ENCODE results near the gene SPEF1. TPM values are rescaled to one million over a fixed set of nuclear protein-coding genes. Genes with fewer than 3 reads are reported as not detected.

Gene SPEF1
- total and polyA plus RNA-seq, 2 of the 13 experiments (the other 11 are each of a cell fraction or from before 2014, with no cell fraction given), result 0.11 to 0.27 TPM

- TF ChIP-seq ZNF850 (CRISPR knock-in tag; conservative IDR thresholded peaks at IDR 0.05), result no peak
- TF ChIP-seq ZNF12 (CRISPR knock-in tag; IDR thresholded peaks at IDR 0.05), result no peak
- TF ChIP-seq KLF6 (CRISPR knock-in tag; IDR thresholded peaks at IDR 0.05), result no peak
- TF ChIP-seq ARID3A (IDR thresholded peaks at IDR 0.05; ENCODE audit: low read depth, low read length), result peak; percentile 71; the same call in 1 of the 2 replicates
- peak; percentile 93 for TF ChIP-seq MAFF (IDR thresholded peaks at IDR 0.05; ENCODE audit: low read depth, low read length)
- TF ChIP-seq PTBP1 (IDR thresholded peaks at IDR 0.05; ENCODE audit: low read depth, low read length, poor library complexity, severe bottlenecking), result peak; percentile 74
- peak; percentile 73 for TF ChIP-seq HNF4G (IDR thresholded peaks at IDR 0.05; ENCODE audit: borderline replicate concordance, low read depth, low read length)
- no peak; the same call in 1 of the 2 replicates for TF ChIP-seq HNF4G (CRISPR knock-in tag; IDR thresholded peaks at IDR 0.05; ENCODE audit: borderline replicate concordance, low read depth)
- peak; percentile 76 for TF ChIP-seq ZNF891 (CRISPR knock-in tag; IDR thresholded peaks at IDR 0.05)
- peak; percentile 92 for TF ChIP-seq IRF2 (CRISPR knock-in tag; IDR thresholded peaks at IDR 0.05)
- TF ChIP-seq ZNF777 (CRISPR knock-in tag; IDR thresholded peaks at IDR 0.05), result peak; percentile 72
- TF ChIP-seq KLF9 (CRISPR knock-in tag; IDR thresholded peaks at IDR 0.05; ENCODE audit: low read depth), result no peak
- peak; percentile 62; the same call in 1 of the 2 replicates for TF ChIP-seq IRF9 (CRISPR knock-in tag; IDR thresholded peaks at IDR 0.05; ENCODE audit: borderline replicate concordance)
- 0 out of 2 replicates have a peak, but pooled peaks have one; percentile 68 for TF ChIP-seq NRL (CRISPR knock-in tag; IDR thresholded peaks at IDR 0.05; ENCODE audit: borderline replicate concordance)
- no peak for TF ChIP-seq PREB (CRISPR knock-in tag; IDR thresholded peaks at IDR 0.05)
- 0 out of 2 replicates have a peak, but pooled peaks have one; percentile 29 for TF ChIP-seq POLR2AphosphoS5 (IDR thresholded peaks at IDR 0.05; ENCODE audit: low read depth, low read length)
- TF ChIP-seq ZNF530 (CRISPR knock-in tag; IDR thresholded peaks at IDR 0.05; ENCODE audit: low read depth), result no peak
- peak; percentile 23; the same call in 1 of the 2 replicates for TF ChIP-seq ATF3 (CRISPR knock-in tag; IDR thresholded peaks at IDR 0.05)
- no peak for TF ChIP-seq SKI (IDR thresholded peaks at IDR 0.05; ENCODE audit: partially characterized antibody)
- no peak for TF ChIP-seq THYN1 (CRISPR knock-in tag; IDR thresholded peaks at IDR 0.05; ENCODE audit: borderline replicate concordance, low read depth)
- 0 out of 2 replicates have a peak, but pooled peaks have one; percentile 14 for TF ChIP-seq MAX (IDR thresholded peaks at IDR 0.05)
- TF ChIP-seq ZNF362 (CRISPR knock-in tag; IDR thresholded peaks at IDR 0.05; ENCODE audit: borderline replicate concordance), result peak; percentile 96
- TF ChIP-seq FOSL2 (CRISPR knock-in tag; IDR thresholded peaks at IDR 0.05), result peak; percentile 47; the same call in 1 of the 2 replicates
- peak; percentile 18 for TF ChIP-seq XRCC5 (optimal IDR thresholded peaks at IDR 0.05; ENCODE audit: low read length)
- no peak for TF ChIP-seq SALL2 (CRISPR knock-in tag; IDR thresholded peaks at IDR 0.05)
These were observed 16.5 kb upstream of the SPEF1 start (continued) for GRCh38 chr20:3797592-3798372.
